GM23248 (cell line): ENCODE measurements around the gene PCCA.

Experiments used
- EZH2 ChIP-seq: fragments of 200-600 bp; sonication (generic); IDR thresholded peaks from 2 replicates; pipeline ENCODE4 v1.6.1; 2018; ENCODE audit warnings: antibody characterized with exemption, mild to moderate bottlenecking; ENCODE audit not compliant: insufficient read depth, poor library complexity, severe bottlenecking
- EZH2phosphoT487 ChIP-seq: fragments of 200-600 bp; sonication (generic); IDR thresholded peaks from 2 replicates; pipeline ENCODE4 v1.6.1; 2018; ENCODE audit warnings: antibody characterized with exemption, moderate library complexity, mild to moderate bottlenecking, low read depth; ENCODE audit not compliant: insufficient read depth

DNA sequence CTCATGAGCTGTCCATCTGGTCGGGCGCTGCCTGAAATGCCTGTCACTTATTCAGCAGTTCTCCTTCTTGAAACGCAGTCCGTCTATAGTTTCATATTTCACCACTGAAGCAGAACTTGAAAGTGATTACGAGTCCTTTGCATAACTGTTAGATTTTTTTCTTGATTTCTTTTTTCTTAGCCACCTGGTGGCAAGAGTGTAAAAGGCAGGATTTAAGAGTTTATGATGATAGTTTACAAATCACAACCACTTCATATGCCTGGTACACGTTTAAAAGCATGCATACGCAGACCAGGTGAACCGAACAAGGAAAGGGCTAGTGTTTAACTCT is 453.9 kb downstream of the PCCA start:
- TF ChIP-seq EZH2 (no peak), EZH2phosphoT487 (no peak)
